Measurements from ENCODE around the gene PTPN4. TPM values are rescaled to one million over a fixed set of nuclear protein-coding genes. Genes with fewer than 3 reads are reported as not detected.
A peak's percentile ranks its signal among the peaks of the same experiment; 100 is the strongest.

PTPN4 gene
- total RNA-seq, 1 experiment from 2014 or later, result 46.8 TPM

DNA sequence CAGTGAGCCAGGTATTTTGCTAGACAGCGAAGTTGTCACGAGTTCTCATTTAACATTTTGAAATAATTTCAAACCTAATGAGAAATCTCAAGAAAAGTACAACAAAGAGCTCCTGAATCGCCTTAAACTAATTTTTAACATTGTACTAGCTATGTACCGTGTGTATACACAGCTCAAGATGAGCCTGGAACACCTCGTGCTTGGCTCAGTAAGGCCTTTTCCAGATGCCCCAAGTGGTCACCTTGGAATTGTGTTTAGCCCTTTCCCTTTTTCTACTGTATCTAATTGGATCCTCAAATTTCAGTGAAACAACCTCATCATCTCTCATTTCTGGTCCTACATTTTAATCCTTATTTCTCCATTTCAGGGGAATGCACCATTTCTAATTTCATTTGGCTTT is 7.2 kb downstream of the PTPN4 start:
- TF ChIP-seq, protein P1, sequence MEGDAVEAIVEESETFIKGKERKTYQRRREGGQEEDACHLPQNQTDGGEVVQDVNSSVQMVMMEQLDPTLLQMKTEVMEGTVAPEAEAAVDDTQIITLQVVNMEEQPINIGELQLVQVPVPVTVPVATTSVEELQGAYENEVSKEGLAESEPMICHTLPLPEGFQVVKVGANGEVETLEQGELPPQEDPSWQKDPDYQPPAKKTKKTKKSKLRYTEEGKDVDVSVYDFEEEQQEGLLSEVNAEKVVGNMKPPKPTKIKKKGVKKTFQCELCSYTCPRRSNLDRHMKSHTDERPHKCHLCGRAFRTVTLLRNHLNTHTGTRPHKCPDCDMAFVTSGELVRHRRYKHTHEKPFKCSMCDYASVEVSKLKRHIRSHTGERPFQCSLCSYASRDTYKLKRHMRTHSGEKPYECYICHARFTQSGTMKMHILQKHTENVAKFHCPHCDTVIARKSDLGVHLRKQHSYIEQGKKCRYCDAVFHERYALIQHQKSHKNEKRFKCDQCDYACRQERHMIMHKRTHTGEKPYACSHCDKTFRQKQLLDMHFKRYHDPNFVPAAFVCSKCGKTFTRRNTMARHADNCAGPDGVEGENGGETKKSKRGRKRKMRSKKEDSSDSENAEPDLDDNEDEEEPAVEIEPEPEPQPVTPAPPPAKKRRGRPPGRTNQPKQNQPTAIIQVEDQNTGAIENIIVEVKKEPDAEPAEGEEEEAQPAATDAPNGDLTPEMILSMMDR (IDR thresholded peaks at IDR 0.05; ENCODE audit: insufficient read depth in 1 of 2, low read depth in 1 of 2, low read length in 1 of 2, severe bottlenecking in 1 of 2, unreplicated experiment in 1 of 2), result peak in 1 of 2 experiments; percentile 16
- H3K27me3 Mint-ChIP-seq (ENCODE audit: insufficient read depth, unreplicated experiment), result no peaks in the 10 kb centered on the region
- no peak overlapping the region for H3K4me3 Mint-ChIP-seq (ENCODE audit: unreplicated experiment)
- H3K36me3 Mint-ChIP-seq (ENCODE audit: insufficient read depth, unreplicated experiment), result no peaks in the 10 kb centered on the region
- peaks cover 27% of the 10 kb centered on the region for H3K4me1 Mint-ChIP-seq (ENCODE audit: low read depth, unreplicated experiment)
- H3K9me3 Mint-ChIP-seq (ENCODE audit: unreplicated experiment), result no peaks in the 10 kb centered on the region
- Histone ChIP-seq H3K4me3 (ENCODE audit: low read depth, low read length) (no peak overlapping the region), H3K27me3 (replicated peaks; ENCODE audit: control insufficient read depth, insufficient read depth, low read length) (no peaks in the 10 kb centered on the region), H3K4me1 (peaks cover 5% of the 10 kb centered on the region; the same call in 1 of the 2 replicates), H3K36me3 (ENCODE audit: control insufficient read depth, insufficient read depth, low read length) (no peaks in the 10 kb centered on the region), H3K9me3 (no peaks in the 10 kb centered on the region)
- no peak overlapping the region for H3K27ac Mint-ChIP-seq (ENCODE audit: unreplicated experiment)
- no TSS peak for BruUV-seq (replicated peaks)
- intact Hi-C loops (cut with micrococcal nuclease; ENCODE audit: unreplicated experiment), result no loop called here
- ChIA-PET POLR2A (no interaction called here), CTCF (no interaction called here)
- no peak for DNase-seq

DNA sequence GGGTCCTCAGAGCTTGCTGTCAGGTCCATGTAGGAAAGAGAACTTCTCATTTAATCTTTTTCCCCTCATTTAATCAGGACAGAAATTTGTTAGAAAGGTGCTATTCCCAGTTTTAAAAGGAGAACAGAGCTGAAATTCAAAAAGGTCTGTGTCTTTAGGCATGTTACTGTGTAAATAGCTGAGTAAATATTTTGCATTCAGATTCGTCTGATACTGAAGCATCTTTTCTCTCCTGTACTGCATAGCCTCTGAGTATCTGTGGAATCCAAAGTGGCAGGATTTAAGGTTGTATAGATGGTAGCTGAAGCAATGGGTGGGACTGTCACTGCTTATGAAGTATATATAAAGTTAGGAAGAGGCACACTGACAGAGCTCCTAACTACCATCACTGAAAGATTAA is 9.0 kb downstream of the PTPN4 start:
- DNase-seq, result no peak
- H3K9me3 ChIP-seq, result no peaks in the 10 kb centered on the region
- POLR2A ChIA-PET, result no interaction called here
- CTCF ChIA-PET, result interaction anchor here (0.5 kb wide), 1 partner anchor 126 kb away, joined by 3 read pairs; no protein-coding TSS in a partner anchor
- H3K9me3 Mint-ChIP-seq (ENCODE audit: unreplicated experiment), result no peaks in the 10 kb centered on the region
- H3K4me3 ChIP-seq (ENCODE audit: low read depth, low read length), result no peak overlapping the region
- BruUV-seq (replicated peaks), result no TSS peak
- H3K4me1 ChIP-seq, result peaks cover 5% of the 10 kb centered on the region; the same call in 1 of the 2 replicates
- intact Hi-C loops (cut with micrococcal nuclease; ENCODE audit: unreplicated experiment), result no loop called here
- H3K36me3 Mint-ChIP-seq (ENCODE audit: insufficient read depth, unreplicated experiment), result no peaks in the 10 kb centered on the region
- H3K27me3 Mint-ChIP-seq (ENCODE audit: insufficient read depth, unreplicated experiment), result no peaks in the 10 kb centered on the region
- no peak overlapping the region for H3K4me3 Mint-ChIP-seq (ENCODE audit: unreplicated experiment)
- TF ChIP-seq, protein P1 (IDR thresholded peaks at IDR 0.05; ENCODE audit: insufficient read depth in 1 of 2, low read depth in 1 of 2, low read length in 1 of 2, severe bottlenecking in 1 of 2, unreplicated experiment in 1 of 2), result no peak
- H3K4me1 Mint-ChIP-seq (ENCODE audit: low read depth, unreplicated experiment), result peaks cover 20% of the 10 kb centered on the region
- H3K27ac Mint-ChIP-seq (ENCODE audit: unreplicated experiment), result no peak overlapping the region
- H3K27me3 ChIP-seq (replicated peaks; ENCODE audit: control insufficient read depth, insufficient read depth, low read length), result no peaks in the 10 kb centered on the region
- no peaks in the 10 kb centered on the region for H3K36me3 ChIP-seq (ENCODE audit: control insufficient read depth, insufficient read depth, low read length)

DNA sequence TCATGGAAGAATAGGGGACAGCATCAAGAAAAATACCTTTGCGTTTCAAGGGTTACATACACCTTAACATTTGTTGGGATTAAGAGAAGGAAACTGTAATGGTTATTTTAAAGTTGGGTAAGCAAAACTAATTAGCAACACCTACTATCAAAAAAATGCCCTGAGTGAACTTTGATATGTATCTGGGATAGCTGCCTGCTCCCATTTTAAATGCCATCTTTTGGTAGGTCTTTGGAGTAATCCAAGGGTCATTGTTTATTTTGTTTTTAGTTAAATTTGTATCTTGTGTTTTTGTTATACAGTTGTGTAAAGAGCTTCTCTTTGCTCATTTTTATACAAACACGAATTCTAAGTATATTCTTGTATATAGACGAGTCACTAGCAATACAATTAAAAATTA is 9.9 kb downstream of the PTPN4 start:
- TF ChIP-seq, protein P1 (IDR thresholded peaks at IDR 0.05; ENCODE audit: insufficient read depth in 1 of 2, low read depth in 1 of 2, low read length in 1 of 2, severe bottlenecking in 1 of 2, unreplicated experiment in 1 of 2), result no peak
- no peak for DNase-seq
- Histone ChIP-seq H3K9me3 (no peaks in the 10 kb centered on the region), H3K36me3 (ENCODE audit: control insufficient read depth, insufficient read depth, low read length) (no peaks in the 10 kb centered on the region), H3K27me3 (replicated peaks; ENCODE audit: control insufficient read depth, insufficient read depth, low read length) (no peaks in the 10 kb centered on the region), H3K4me1 (peaks cover 5% of the 10 kb centered on the region; the same call in 1 of the 2 replicates), H3K4me3 (ENCODE audit: low read depth, low read length) (no peak overlapping the region)
- Mint-ChIP-seq H3K36me3 (ENCODE audit: insufficient read depth, unreplicated experiment) (no peaks in the 10 kb centered on the region), H3K27me3 (ENCODE audit: insufficient read depth, unreplicated experiment) (no peaks in the 10 kb centered on the region), H3K27ac (ENCODE audit: unreplicated experiment) (no peak overlapping the region), H3K4me3 (ENCODE audit: unreplicated experiment) (no peak overlapping the region), H3K4me1 (ENCODE audit: low read depth, unreplicated experiment) (peaks cover 16% of the 10 kb centered on the region), H3K9me3 (ENCODE audit: unreplicated experiment) (no peaks in the 10 kb centered on the region)
- intact Hi-C loops (cut with micrococcal nuclease; ENCODE audit: unreplicated experiment), result no loop called here
- CTCF ChIA-PET, result no interaction called here
- BruUV-seq (replicated peaks), result no TSS peak
- POLR2A ChIA-PET, result no interaction called here

All from Caco-2 (cell line).